HEK293 (cell line): ENCODE results near the gene UXS1.
"Not testable (repeated sequence)": the region's sequence is repeated elsewhere in the genome, so short reads cannot be mapped to it uniquely, and the experiment has no call there.

Experiments used
- HOXA7 ChIP-seq: sonication (generic); formaldehyde crosslinking; IDR thresholded peaks from 2 replicates; pipeline ENCODE4 v1.8.1; 2022; ENCODE audit warnings: missing genetic modification reagents, borderline replicate concordance
- HOXC10 ChIP-seq: sonication (generic); formaldehyde crosslinking; IDR thresholded peaks from 2 replicates; pipeline ENCODE4 v1.8.1; 2023; ENCODE audit warnings: mild to moderate bottlenecking, missing genetic modification reagents
- HOXD13 ChIP-seq: sonication (generic); formaldehyde crosslinking; IDR thresholded peaks from 2 replicates; pipeline ENCODE4 v1.8.0; 2022; ENCODE audit warnings: missing genetic modification reagents, borderline replicate concordance
- ZBTB7A ChIP-seq: fragments of 450-650 bp; formaldehyde crosslinking; IDR thresholded peaks from 2 replicates; pipeline ENCODE4 v1.5.1; 2016; ENCODE audit warnings: low read depth, missing biosample characterization, missing genetic modification characterization
- ZNF140 ChIP-seq: fragments of 450-650 bp; formaldehyde crosslinking; IDR thresholded peaks from 2 replicates; pipeline ENCODE4 v1.5.1; 2016; ENCODE audit warnings: missing biosample characterization, missing genetic modification characterization
- ZNF658 ChIP-seq: fragments of 450-650 bp; formaldehyde crosslinking; IDR thresholded peaks from 2 replicates; pipeline ENCODE4; 2016; ENCODE audit warnings: missing biosample characterization, missing genetic modification characterization
- ZNF660 ChIP-seq: fragments of 450-650 bp; IDR thresholded peaks from 2 replicates; pipeline ENCODE4 v1.5.1; 2018; ENCODE audit warnings: missing biosample characterization, mild to moderate bottlenecking, missing genetic modification characterization
- TF ChIP-seq, protein P1 (sequence below): fragments of 450-650 bp; formaldehyde crosslinking; IDR thresholded peaks from 2 replicates; pipeline ENCODE4 v1.5.1; 2017; ENCODE audit warnings: missing biosample characterization, missing genetic modification characterization
- TF ChIP-seq, protein P2 (sequence below): fragments of 450-650 bp; formaldehyde crosslinking; IDR thresholded peaks from 2 replicates; pipeline ENCODE4 v1.5.1; 2017; ENCODE audit warnings: missing biosample characterization, mild to moderate bottlenecking, missing genetic modification characterization, moderate library complexity
- TF ChIP-seq, protein P3 (sequence below): fragments of 450-650 bp; formaldehyde crosslinking; IDR thresholded peaks from 2 replicates; pipeline ENCODE4 v1.5.1; 2016; ENCODE audit warnings: missing biosample characterization, missing genetic modification characterization

DNA sequence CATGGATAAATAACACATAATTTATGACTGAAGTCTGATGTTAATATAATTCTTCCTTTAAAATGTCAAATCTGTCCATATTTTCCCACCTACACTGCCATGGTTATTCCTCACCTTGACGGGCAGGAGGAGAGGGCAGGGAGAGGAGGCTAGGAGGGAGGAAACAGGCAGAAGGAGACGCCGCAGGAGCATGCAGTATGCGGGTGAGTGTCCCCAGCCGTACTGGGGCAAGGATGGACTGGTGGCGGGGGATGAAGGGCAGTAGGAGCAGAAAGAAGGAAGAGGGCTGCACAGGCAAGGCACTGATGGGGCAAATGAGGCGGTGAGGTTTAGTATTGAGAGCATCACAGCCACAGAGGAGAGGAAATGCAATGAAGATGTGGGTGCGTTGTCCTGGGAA is 25.1 kb upstream of the UXS1 start:
- not testable (repeated sequence) for TF ChIP-seq HOXD13; ZNF140 (tag by site-specific recombination); HOXC10 (CRISPR knock-in tag); ZNF658 (tag by site-specific recombination); ZNF660 (tag by site-specific recombination); ZBTB7A (tag by site-specific recombination); HOXA7 (CRISPR knock-in tag)
- TF ChIP-seq, protein P1, sequence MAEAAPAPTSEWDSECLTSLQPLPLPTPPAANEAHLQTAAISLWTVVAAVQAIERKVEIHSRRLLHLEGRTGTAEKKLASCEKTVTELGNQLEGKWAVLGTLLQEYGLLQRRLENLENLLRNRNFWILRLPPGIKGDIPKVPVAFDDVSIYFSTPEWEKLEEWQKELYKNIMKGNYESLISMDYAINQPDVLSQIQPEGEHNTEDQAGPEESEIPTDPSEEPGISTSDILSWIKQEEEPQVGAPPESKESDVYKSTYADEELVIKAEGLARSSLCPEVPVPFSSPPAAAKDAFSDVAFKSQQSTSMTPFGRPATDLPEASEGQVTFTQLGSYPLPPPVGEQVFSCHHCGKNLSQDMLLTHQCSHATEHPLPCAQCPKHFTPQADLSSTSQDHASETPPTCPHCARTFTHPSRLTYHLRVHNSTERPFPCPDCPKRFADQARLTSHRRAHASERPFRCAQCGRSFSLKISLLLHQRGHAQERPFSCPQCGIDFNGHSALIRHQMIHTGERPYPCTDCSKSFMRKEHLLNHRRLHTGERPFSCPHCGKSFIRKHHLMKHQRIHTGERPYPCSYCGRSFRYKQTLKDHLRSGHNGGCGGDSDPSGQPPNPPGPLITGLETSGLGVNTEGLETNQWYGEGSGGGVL = not testable (repeated sequence)
- TF ChIP-seq, protein P2, sequence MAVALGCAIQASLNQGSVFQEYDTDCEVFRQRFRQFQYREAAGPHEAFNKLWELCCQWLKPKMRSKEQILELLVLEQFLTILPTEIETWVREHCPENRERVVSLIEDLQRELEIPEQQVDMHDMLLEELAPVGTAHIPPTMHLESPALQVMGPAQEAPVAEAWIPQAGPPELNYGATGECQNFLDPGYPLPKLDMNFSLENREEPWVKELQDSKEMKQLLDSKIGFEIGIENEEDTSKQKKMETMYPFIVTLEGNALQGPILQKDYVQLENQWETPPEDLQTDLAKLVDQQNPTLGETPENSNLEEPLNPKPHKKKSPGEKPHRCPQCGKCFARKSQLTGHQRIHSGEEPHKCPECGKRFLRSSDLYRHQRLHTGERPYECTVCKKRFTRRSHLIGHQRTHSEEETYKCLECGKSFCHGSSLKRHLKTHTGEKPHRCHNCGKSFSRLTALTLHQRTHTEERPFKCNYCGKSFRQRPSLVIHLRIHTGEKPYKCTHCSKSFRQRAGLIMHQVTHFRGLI (tag by site-specific recombination) = not testable (repeated sequence)
- TF ChIP-seq, protein P3, sequence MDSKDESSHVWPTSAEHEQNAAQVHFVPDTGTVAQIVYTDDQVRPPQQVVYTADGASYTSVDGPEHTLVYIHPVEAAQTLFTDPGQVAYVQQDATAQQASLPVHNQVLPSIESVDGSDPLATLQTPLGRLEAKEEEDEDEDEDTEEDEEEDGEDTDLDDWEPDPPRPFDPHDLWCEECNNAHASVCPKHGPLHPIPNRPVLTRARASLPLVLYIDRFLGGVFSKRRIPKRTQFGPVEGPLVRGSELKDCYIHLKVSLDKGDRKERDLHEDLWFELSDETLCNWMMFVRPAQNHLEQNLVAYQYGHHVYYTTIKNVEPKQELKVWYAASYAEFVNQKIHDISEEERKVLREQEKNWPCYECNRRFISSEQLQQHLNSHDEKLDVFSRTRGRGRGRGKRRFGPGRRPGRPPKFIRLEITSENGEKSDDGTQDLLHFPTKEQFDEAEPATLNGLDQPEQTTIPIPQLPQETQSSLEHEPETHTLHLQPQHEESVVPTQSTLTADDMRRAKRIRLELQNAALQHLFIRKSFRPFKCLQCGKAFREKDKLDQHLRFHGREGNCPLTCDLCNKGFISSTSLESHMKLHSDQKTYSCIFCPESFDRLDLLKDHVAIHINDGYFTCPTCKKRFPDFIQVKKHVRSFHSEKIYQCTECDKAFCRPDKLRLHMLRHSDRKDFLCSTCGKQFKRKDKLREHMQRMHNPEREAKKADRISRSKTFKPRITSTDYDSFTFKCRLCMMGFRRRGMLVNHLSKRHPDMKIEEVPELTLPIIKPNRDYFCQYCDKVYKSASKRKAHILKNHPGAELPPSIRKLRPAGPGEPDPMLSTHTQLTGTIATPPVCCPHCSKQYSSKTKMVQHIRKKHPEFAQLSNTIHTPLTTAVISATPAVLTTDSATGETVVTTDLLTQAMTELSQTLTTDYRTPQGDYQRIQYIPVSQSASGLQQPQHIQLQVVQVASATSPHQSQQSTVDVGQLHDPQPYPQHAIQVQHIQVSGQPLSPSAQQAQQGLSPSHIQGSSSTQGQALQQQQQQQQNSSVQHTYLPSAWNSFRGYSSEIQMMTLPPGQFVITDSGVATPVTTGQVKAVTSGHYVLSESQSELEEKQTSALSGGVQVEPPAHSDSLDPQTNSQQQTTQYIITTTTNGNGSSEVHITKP (tag by site-specific recombination) = not testable (repeated sequence)
